AG09319 (cell line): ENCODE measurements around the gene HSF5.

Experiments
- DNase-seq: peaks from one replicate; pipeline ENCODE4 v3.0.0-alpha.2; 2010; ENCODE audit warnings: low read depth; ENCODE audit errors: extremely low read depth
- CTCF ChIP-seq: IDR thresholded peaks from 2 replicates; pipeline ENCODE4 v1.5.1; 2011; ENCODE audit warnings: low read depth, mild to moderate bottlenecking, inconsistent platforms, low read length, moderate library complexity

HSF5 gene

DNA sequence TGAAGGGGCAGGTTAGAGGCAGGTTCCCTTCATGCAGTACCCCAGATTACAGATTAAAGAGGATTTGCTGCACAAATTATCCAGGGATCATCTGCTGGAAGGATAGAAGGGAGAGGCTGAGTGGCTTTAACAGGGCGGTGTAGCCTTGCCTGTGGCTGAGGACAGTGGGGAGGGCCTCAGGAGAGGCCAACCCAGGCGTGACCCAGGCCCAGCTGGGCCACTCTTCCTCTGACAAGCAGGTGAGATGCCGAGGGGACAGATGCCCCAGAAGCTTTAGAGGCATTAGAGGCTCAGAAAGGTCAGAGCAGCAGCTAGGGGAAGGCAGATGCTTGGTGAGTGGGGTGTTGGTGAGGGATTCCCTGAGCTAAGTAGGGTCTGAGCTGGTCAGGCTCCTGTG is 44.3 kb upstream of the HSF5 start:
- TF ChIP-seq CTCF: no peak
- DNase-seq: no peak

DNA sequence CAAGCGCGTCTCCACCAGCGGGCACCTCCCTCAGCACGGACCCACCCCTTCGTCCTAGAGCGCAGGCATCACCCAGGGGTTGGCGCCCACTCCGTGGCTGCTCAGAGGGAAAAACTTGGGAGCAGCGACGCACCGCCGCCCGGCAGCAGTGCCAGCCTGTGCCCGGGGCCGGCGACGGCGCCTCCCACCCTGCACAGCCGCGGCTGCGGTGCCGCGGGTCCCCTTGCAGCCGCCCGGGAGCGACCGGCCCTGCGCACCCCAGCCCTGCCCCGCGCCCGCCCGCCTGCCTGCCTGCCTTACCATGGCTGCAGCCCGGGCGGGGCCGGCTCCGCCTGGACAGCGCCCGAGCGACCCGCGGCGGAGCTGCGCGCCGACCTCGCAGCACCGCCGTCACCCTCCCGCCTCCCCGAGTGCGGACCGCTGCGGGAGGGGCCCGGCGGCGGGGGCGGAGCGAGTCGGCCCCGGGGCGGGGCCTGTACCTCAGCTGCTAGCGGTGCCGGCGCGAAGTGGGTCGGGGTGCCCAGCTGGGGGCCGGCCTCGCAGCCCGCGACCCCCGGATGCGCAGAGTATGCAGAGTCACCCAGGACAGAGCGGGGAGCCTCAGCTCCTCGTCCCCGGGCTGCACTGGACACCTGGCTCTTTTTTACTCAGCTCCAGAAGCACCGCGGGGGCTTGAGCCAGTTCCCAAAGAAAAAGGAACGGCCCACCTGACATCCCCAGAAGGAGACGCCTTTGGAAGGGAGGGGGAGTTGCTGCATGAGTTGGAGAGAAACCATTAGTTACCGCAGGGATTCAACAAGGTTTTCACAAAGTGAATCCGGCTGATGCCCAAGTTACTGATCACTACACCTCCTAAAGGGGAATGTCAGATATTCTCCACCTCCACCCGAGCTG is 43.7 kb upstream of the HSF5 start:
- DNase-seq: no peak

GRCh38 chr17:58531122-58531521 is 42.9 kb upstream of the HSF5 start:
- DNase-seq: no peak
- TF ChIP-seq CTCF: no peak

More for the DNA sequence above, 43.7 kb upstream of the HSF5 start:
- no peak for TF ChIP-seq CTCF

GRCh38 chr17:58530655-58531054 is 42.4 kb upstream of the HSF5 start:
- TF ChIP-seq CTCF: no peak
- DNase-seq: no peak

DNA sequence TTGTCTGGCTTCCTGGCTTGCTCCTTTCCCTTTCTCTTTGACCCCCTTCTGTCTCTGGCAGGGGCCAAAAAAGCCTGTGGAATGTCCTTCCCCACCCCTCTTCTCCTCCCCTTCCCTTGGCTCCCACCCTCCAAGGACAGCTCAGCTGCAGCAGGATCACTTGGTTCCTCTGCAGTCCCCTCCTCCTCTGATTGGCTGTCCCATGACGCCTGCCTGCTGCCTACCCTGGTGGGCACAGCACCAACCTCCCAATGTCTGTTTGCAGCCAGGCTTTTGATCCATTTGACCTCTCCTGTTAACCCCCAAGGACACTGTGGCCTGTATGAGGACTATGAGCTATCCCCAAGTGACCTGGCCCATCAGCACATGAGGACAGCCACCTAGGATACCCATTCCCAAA is 41.1 kb upstream of the HSF5 start:
- no peak for TF ChIP-seq CTCF
- DNase-seq: no peak

GRCh38 chr17:58528443-58528842 is 40.2 kb upstream of the HSF5 start:
- DNase-seq: no peak
- TF ChIP-seq CTCF: no peak

DNA sequence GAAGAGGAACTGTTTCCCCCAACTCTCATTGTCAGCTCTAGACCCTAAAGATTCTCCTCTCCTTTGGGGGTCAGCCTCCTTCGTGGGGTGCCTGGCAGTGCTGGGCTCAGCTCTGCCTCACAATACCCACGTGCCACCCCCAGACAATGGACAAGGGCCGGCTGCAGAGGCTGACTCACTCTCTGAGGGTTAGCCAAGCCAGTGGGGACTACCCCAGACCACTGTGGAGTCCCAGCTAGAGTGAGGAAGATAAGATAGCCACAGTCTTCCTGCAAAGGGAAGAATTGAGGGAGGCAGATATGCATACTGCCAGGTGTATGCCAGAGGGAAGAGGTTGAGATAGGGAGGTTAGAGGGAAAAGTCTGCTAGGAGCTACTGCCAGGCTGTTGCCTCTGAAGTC is 39.7 kb upstream of the HSF5 start:
- no peak for TF ChIP-seq CTCF
- no peak for DNase-seq
